GM12874 (cell line): ENCODE measurements around the gene ACVRL1.

Source experiments
- TF ChIP-seq, protein P1 (sequence below): IDR thresholded peaks from 2 replicates; pipeline ENCODE4 v1.5.1; 2011; ENCODE audit warnings: low read depth, mild to moderate bottlenecking, control low read depth, low read length, moderate library complexity; ENCODE audit not compliant: insufficient read depth

Gene ACVRL1

DNA sequence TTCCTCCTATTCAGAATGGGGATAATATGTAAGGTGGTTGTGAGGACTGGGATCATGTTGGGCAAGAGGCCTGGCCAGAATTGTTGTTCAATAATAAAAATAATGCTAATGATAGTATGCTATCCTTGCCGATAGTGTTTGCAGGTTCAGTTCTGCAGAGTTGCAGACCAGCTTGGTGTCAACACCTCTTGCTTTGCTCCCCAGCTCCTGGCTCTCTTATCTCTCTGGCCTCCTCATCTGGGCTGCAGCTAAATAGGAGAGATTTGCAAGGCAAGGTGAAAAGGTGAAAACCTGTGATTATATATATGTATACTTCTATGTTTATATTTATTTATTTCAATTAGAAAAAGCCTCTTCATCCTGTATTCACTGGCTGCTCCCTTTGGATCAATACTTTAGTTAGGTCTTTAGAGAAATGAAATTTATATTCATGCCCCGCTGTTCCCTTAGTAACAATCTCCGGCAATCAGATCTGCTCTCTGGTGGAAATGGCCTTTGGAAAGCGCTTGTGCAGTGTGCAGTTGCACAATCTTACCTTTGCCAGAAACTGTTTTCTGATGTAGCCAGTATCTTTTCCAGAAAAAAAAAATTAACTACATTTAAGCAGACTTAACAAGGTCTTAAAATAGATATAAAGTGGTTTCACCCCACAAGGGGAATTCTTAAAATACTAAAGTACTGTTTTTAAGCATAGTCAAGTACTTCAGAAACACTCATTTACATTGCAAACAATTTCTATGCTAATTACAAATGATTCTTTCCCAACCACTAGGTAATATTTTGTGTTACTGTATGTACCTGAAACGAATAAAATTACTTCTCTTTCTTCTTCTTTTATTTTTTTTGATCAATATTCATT lies 25.1 kb downstream of the ACVRL1 start:
- TF ChIP-seq, protein P1, sequence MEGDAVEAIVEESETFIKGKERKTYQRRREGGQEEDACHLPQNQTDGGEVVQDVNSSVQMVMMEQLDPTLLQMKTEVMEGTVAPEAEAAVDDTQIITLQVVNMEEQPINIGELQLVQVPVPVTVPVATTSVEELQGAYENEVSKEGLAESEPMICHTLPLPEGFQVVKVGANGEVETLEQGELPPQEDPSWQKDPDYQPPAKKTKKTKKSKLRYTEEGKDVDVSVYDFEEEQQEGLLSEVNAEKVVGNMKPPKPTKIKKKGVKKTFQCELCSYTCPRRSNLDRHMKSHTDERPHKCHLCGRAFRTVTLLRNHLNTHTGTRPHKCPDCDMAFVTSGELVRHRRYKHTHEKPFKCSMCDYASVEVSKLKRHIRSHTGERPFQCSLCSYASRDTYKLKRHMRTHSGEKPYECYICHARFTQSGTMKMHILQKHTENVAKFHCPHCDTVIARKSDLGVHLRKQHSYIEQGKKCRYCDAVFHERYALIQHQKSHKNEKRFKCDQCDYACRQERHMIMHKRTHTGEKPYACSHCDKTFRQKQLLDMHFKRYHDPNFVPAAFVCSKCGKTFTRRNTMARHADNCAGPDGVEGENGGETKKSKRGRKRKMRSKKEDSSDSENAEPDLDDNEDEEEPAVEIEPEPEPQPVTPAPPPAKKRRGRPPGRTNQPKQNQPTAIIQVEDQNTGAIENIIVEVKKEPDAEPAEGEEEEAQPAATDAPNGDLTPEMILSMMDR, result no peak

DNA sequence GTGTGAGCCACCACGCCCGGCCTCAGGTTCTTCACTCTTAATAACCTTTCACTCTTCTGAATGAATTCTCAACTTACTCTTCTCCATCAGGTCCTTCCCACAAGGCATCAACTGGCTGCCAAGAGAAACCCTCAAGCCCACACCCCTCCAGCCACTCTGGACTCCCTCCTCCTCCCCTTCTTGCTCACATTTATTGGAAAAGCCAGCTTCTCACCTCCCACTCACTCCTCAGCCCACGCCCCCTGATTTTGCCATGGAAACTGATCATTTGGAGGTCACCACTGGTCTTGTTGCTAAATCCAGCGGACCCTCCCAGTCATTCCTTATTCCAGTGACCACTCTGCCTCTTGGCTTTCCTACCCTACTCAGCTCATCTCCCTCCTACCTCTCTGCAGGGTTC lies 26.8 kb downstream of the ACVRL1 start:
- TF ChIP-seq, protein P1, result no peak

DNA sequence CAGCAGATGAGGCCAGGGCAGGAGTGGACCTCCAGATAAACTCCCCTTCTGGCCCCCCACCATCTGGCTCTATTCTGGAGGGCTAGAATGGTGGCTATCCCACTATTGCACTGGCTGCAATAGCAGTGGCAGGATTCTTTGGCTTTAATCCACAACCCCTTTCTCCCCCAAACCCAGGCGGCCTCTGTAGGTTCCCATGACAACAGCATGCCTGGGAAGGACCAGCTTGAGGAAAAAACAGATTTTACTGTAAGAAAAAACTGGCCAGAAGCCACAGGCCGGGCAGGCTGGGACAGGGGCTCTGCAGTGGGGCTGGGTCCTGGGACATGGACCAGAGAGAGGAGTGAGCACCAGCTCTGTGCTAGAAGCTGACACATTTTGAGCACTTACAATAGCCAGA lies 30.6 kb downstream of the ACVRL1 start:
- TF ChIP-seq, protein P1, result no peak

DNA sequence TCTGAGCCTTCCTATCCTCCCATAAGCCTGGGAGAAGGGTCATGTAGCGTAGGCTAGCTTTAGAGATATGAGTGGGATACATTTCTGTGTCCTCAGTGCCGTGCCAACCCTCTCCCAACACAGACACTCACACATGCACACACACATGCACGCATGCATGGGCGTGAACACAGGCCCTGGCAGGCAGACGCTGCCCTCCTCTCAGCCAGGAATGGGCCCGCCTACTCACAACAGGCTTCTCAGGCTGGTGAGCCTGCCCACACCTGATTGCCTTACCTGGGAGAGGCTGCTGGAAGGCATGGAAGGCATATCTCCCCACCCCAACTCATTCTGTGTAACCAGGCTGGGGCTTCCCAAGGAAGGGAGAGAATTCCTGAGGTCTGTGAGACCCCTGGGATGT lies 31.4 kb downstream of the ACVRL1 start:
- TF ChIP-seq, protein P1, result no peak

DNA sequence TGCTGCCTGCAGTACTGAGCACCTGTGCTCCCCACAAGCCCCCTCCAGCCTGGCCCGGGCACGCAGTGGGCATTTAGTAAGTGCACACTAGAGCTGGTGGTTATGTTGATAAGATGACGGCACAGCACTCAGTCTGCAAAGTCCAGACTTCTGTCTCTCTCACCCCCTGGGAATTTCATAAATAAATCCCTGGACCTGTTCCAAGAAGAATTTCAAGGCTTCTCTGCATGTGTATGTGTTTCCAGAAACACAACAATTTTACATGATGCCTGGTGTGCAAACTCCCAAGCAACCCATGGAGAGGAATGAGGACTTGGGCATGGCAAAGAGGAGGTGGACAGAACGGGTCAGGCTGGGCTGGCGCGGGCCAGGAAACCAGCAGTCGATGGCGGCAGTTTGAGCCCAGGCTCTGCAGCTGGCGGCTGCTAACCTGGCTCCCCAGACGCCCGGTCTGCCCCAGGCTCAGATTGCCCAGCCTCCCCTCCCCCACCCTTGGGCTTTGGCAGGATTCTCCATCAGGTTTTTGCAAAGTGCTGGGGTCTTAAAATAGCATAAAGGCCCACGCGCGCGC lies 33.8 kb downstream of the ACVRL1 start:
- TF ChIP-seq, protein P1, result no peak

DNA sequence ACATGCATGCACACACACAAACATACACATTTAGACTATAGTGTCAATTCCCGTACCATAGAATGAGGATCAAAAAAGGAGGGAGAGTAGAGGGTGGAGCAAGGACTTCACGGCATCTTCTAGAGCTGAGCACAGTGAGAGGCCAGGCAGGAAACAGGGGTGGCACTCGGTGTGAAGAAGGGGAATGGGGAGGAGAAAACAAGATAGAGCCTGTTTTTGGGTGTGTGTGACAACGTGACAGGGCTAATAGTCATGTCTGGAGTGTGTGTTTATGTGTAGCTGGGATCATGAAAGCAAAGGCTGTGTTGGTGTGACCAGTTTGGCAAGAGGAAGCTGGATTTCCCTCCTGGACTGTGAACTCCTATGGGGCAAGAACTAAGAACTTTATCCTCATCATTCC lies 34.3 kb downstream of the ACVRL1 start:
- TF ChIP-seq, protein P1, result no peak

DNA sequence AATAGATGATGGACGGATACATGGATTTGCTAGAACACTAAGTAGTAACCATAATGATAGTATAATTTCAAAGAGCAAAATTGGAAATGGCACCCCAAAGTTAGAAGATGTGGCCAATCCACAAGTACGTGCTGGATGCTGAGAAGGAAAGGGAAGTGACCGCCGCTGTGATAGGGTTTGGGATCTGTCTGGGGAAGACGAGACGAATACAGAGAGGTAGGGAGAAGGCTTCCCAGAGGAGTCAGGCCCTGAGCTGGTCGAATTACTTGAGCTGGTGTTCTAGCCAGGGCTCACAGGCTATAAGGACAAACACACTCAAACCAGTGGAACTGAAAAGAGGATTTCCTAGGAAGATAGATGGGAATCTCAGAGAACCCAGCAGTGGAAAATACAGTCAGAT lies 34.8 kb downstream of the ACVRL1 start:
- TF ChIP-seq, protein P1, result no peak
